Spinal cord (tissue), 10 donors: ENCODE measurements around the gene F2RL3. TPM values are rescaled to one million over a fixed set of nuclear protein-coding genes. Genes with fewer than 3 reads are reported as not detected.

ENCODE experiments used
- DNase-seq, 6 donors: peaks; one replicate each; pipeline versions ENCODE4 v3.0.0 to v3.0.0-alpha.2; 2013 to 2015; ENCODE audit warnings: low spot score in 6 of 6, low read depth in 4 of 6
- H3K27ac ChIP-seq: one replicate; pipeline ENCODE4 v1.5.1; 2013; ENCODE audit warnings: low read depth, low read length, control low read depth
- H3K27me3 ChIP-seq: one replicate; pipeline ENCODE4 v1.6.1; 2013; ENCODE audit warnings: low read length; ENCODE audit not compliant: control insufficient read depth, insufficient read depth
- H3K36me3 ChIP-seq: one replicate; pipeline ENCODE4 v1.6.1; 2013; ENCODE audit warnings: low read length; ENCODE audit not compliant: control insufficient read depth, insufficient read depth
- H3K4me1 ChIP-seq: one replicate; pipeline ENCODE4 v1.6.1; 2013; ENCODE audit warnings: low read length; ENCODE audit not compliant: control insufficient read depth, insufficient read depth
- H3K4me3 ChIP-seq: one replicate; pipeline ENCODE4 v1.5.1; 2013; ENCODE audit warnings: low read depth, low read length, control low read depth
- H3K9me3 ChIP-seq: one replicate; pipeline ENCODE4 v1.6.1; 2013; ENCODE audit warnings: low read length; ENCODE audit not compliant: control insufficient read depth, insufficient read depth
- WGBS: methylation state at CpG from one replicate; pipeline ENCODE4 v1.1.5; 2013; ENCODE audit warnings: missing lambda C conversion rate; ENCODE audit not compliant: insufficient coverage; 5-methylcytosine and 5-hydroxymethylcytosine counted together
- long read RNA-seq, 4 donors: transcript quantifications; one replicate each; lab custom pipeline, GENCODE V29; 2026
- polyA plus RNA-seq, 2 donors: library from polyadenylated mRNA; unstranded; fragments of 120-200 nt; gene quantifications; one replicate each; pipeline ENCODE4 v1.2.1, GENCODE V29; 2013; ENCODE audit not compliant: insufficient read length in 2 of 2
- total RNA-seq, 2 donors: library from RNA; depleted of rRNA in 1 of 2; stranded (reverse); fragments of 120-200 nt in 1 of 2; fragments of >200 nt in 1 of 2; gene quantifications; one replicate each; pipeline versions ENCODE4 v1.2.3 to v1.2.4, GENCODE V29; 2013 to 2014
- donor health status: healthy.

Gene F2RL3
- total RNA-seq (under 1 TPM; 0.10 to 0.17 TPM), polyA plus RNA-seq (under 1 TPM; 0.16 to 0.45 TPM)
- long read RNA-seq, donor 1 = 0 reads
- long read RNA-seq, donor 2 = 0 reads
- long read RNA-seq, donor 3 = 0 reads
- long read RNA-seq, donor 4 = 0 reads

GRCh38 chr19:16888629-16889365 is at the start of gene F2RL3:
Gene F2RL3, plus strand, starts transcription at chr19:16888999. Its CDS starts 191 bp downstream, at chr19:16889190.
- WGBS = 61% methylated on average over 26 of the region's 31 CpGs
- Histone ChIP-seq H3K4me1 (peaks cover 9% of the 10 kb centered on the region), H3K36me3 (peaks cover 11% of the 10 kb centered on the region), H3K9me3 (no peaks in the 10 kb centered on the region), H3K27ac (no peak within 1 kb of the TSS), H3K27me3 (no peaks in the 10 kb centered on the region), H3K4me3 (no peak within 1 kb of the TSS)
- no peak for DNase-seq

GRCh38 chr19:16841391-16841926 is 47.3 kb upstream of the F2RL3 start:
- no peak overlapping the region for H3K27ac ChIP-seq
- no peaks in the 10 kb centered on the region for H3K9me3 ChIP-seq
- no peaks in the 10 kb centered on the region for H3K4me1 ChIP-seq
- H3K36me3 ChIP-seq = peaks cover 94% of the 10 kb centered on the region
- H3K27me3 ChIP-seq = no peaks in the 10 kb centered on the region
- DNase-seq = no peak
- WGBS = 95% methylated on average over 14 of the region's 15 CpGs
- H3K4me3 ChIP-seq = no peak overlapping the region

GRCh38 chr19:16846901-16847300 is 41.9 kb upstream of the F2RL3 start:
- Histone ChIP-seq H3K36me3 (peaks cover 87% of the 10 kb centered on the region), H3K27ac (no peak overlapping the region), H3K27me3 (no peaks in the 10 kb centered on the region), H3K4me1 (no peaks in the 10 kb centered on the region), H3K4me3 (no peak overlapping the region), H3K9me3 (no peaks in the 10 kb centered on the region)
- 92% methylated on average over 16 of the region's 16 CpGs for WGBS
- no peak for DNase-seq

- no peak overlapping the region for H3K4me3 ChIP-seq
- H3K4me1 ChIP-seq = no peaks in the 10 kb centered on the region
- H3K27me3 ChIP-seq = no peaks in the 10 kb centered on the region
- no peaks in the 10 kb centered on the region for H3K9me3 ChIP-seq
- 100% methylated on average over 3 of the region's 6 CpGs for WGBS
- DNase-seq = no peak
- no peak overlapping the region for H3K27ac ChIP-seq
- H3K36me3 ChIP-seq = peaks cover 87% of the 10 kb centered on the region
Measured at GRCh38 chr19:16847430-16847829, 41.4 kb upstream of the F2RL3 start.

GRCh38 chr19:16849168-16849567 is 39.6 kb upstream of the F2RL3 start:
- Histone ChIP-seq H3K36me3 (peaks cover 87% of the 10 kb centered on the region), H3K9me3 (no peaks in the 10 kb centered on the region), H3K27ac (no peak overlapping the region), H3K4me1 (no peaks in the 10 kb centered on the region), H3K27me3 (no peaks in the 10 kb centered on the region), H3K4me3 (no peak overlapping the region)
- DNase-seq = no peak
- no CpG with 5 or more reads among the region's 1 CpG for WGBS

- H3K36me3 ChIP-seq = peaks cover 85% of the 10 kb centered on the region
- no peaks in the 10 kb centered on the region for H3K9me3 ChIP-seq
- no peak for DNase-seq
- 100% methylated on average over 2 of the region's 4 CpGs for WGBS
- no peak overlapping the region for H3K4me3 ChIP-seq
- H3K27me3 ChIP-seq = no peaks in the 10 kb centered on the region
- H3K27ac ChIP-seq = no peak overlapping the region
- H3K4me1 ChIP-seq = no peaks in the 10 kb centered on the region
Measured at GRCh38 chr19:16850133-16850532, 38.7 kb upstream of the F2RL3 start.

- WGBS = 92% methylated on average over 30 of the region's 33 CpGs
- Histone ChIP-seq H3K4me1 (no peaks in the 10 kb centered on the region), H3K9me3 (no peaks in the 10 kb centered on the region), H3K4me3 (no peak overlapping the region), H3K36me3 (peaks cover 86% of the 10 kb centered on the region), H3K27ac (no peak overlapping the region), H3K27me3 (no peaks in the 10 kb centered on the region)
- no peak for DNase-seq
Measured at GRCh38 chr19:16851031-16851712, 37.6 kb upstream of the F2RL3 start.

GRCh38 chr19:16853066-16853465 is 35.7 kb upstream of the F2RL3 start:
- Histone ChIP-seq H3K9me3 (no peaks in the 10 kb centered on the region), H3K36me3 (peaks cover 79% of the 10 kb centered on the region), H3K27me3 (no peaks in the 10 kb centered on the region), H3K4me1 (no peaks in the 10 kb centered on the region), H3K4me3 (no peak overlapping the region), H3K27ac (no peak overlapping the region)
- no peak for DNase-seq
- 91% methylated on average over 6 of the region's 7 CpGs for WGBS

- Histone ChIP-seq H3K27me3 (no peaks in the 10 kb centered on the region), H3K4me1 (no peaks in the 10 kb centered on the region), H3K27ac (no peak overlapping the region), H3K9me3 (no peaks in the 10 kb centered on the region), H3K36me3 (peaks cover 83% of the 10 kb centered on the region), H3K4me3 (no peak overlapping the region)
- WGBS = 91% methylated on average over 6 of the region's 9 CpGs
- DNase-seq = no peak
Measured at GRCh38 chr19:16856091-16856490, 32.7 kb upstream of the F2RL3 start.
